Karpas-422 (cell line): ENCODE data around the gene RELN. TPM values are rescaled to one million over a fixed set of nuclear protein-coding genes. Genes with fewer than 3 reads are reported as not detected.
"Not testable (repeated sequence)": the region's sequence is repeated elsewhere in the genome, so short reads cannot be mapped to it uniquely, and the experiment has no call there.

Experiments
- DNase-seq: peaks from one replicate; pipeline ENCODE4 v3.0.0-alpha.2; 2015
- H2AFZ ChIP-seq: fragments of 200-600 bp; sonication (generic); 2 replicates; pipeline ENCODE4 v1.6.1; 2014; ENCODE audit warnings: antibody characterized with exemption, low read length, mixed read lengths
- H3K27ac ChIP-seq: fragments of 200-600 bp; sonication (generic); 2 replicates; pipeline ENCODE4 v1.5.1; 2014; ENCODE audit warnings: mild to moderate bottlenecking, low read length, moderate library complexity
- H3K27me3 ChIP-seq: fragments of 200-600 bp; sonication (generic); 2 replicates; pipeline ENCODE4 v1.6.1; 2014; ENCODE audit warnings: low read length, mixed read lengths
- H3K36me3 ChIP-seq: fragments of 200-600 bp; sonication (generic); 2 replicates; pipeline ENCODE4 v1.6.1; 2014; ENCODE audit warnings: low read length, mixed read lengths; ENCODE audit not compliant: insufficient read depth
- H3K4me1 ChIP-seq: fragments of 200-600 bp; sonication (generic); 2 replicates; pipeline ENCODE4 v1.6.1; 2014; ENCODE audit warnings: mild to moderate bottlenecking, low read length, mixed read lengths
- H3K4me2 ChIP-seq: fragments of 200-600 bp; sonication (generic); 2 replicates; pipeline ENCODE4 v1.6.1; 2014; ENCODE audit warnings: low read length, low read depth, mild to moderate bottlenecking; ENCODE audit not compliant: poor library complexity, severe bottlenecking
- H3K4me3 ChIP-seq: fragments of 200-600 bp; sonication (generic); 2 replicates; pipeline ENCODE4 v1.5.1; 2014; ENCODE audit warnings: mild to moderate bottlenecking, antibody characterized with exemption, low read length, mixed read lengths
- H3K79me2 ChIP-seq: fragments of 200-600 bp; sonication (generic); 2 replicates; pipeline ENCODE4 v1.6.1; 2014; ENCODE audit warnings: mild to moderate bottlenecking, low read length, mixed read lengths
- H3K9ac ChIP-seq: fragments of 200-600 bp; sonication (generic); 2 replicates; pipeline ENCODE4 v1.6.0; 2014; ENCODE audit warnings: low read length
- H3K9me2 ChIP-seq: fragments of 200-600 bp; sonication (generic), shearing (Covaris generic); replicated peaks from 2 replicates; pipeline ENCODE4 v1.6.0; 2014; ENCODE audit warnings: mild to moderate bottlenecking, low read length, moderate library complexity; ENCODE audit not compliant: insufficient read depth
- H3K9me3 ChIP-seq: fragments of 300-700, 200-600 bp; sonication (generic); 2 replicates; pipeline ENCODE4 v1.6.1; 2014; ENCODE audit warnings: low read length, mixed read lengths
- H4K20me1 ChIP-seq: fragments of 200-600 bp; sonication (generic); 2 replicates; pipeline ENCODE4 v1.6.1; 2014; ENCODE audit warnings: mild to moderate bottlenecking, antibody characterized with exemption, low read length, low read depth; ENCODE audit not compliant: insufficient read depth
- total RNA-seq: library from RNA; depleted of rRNA; stranded (reverse); fragments of >200 nt; shearing (Covaris generic); gene quantifications from 2 replicates; pipeline ENCODE4 v1.2.3, GENCODE V29; 2014; ENCODE audit warnings: low replicate concordance

RELN gene
- total RNA-seq, 1 experiment from 2014 or later = not detected

DNA sequence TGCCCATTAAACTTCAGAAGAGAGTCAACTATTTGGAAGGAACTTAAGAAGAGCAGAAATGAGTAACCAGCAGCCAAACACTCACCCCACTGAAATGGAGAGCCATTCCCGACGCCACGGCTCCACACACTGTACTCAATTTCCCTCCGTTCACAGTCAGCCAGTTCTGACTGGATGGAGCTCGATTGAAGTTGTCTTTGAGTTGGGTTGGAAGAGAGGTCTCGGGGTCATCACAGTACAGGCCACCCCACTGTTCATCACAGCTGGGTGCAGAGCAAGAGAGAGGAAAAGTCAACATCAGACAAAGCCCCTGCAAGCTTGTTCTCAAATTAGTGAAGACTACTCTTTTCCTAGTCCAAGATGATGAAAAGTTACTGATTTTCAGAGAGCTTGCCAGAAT, 467.5 kb downstream of the RELN start:
- DNase-seq = no peak
- no peak overlapping the region for H3K9ac ChIP-seq
- H3K4me2 ChIP-seq = no peak overlapping the region
- no peaks in the 10 kb centered on the region for H3K79me2 ChIP-seq
- H3K27me3 ChIP-seq = no peaks in the 10 kb centered on the region
- no peaks in the 10 kb centered on the region for H3K36me3 ChIP-seq
- H3K9me2 ChIP-seq = no peaks in the 10 kb centered on the region
- no peaks in the 10 kb centered on the region for H4K20me1 ChIP-seq
- no peak overlapping the region for H3K4me3 ChIP-seq
- no peak overlapping the region for H2AFZ ChIP-seq
- H3K4me1 ChIP-seq = no peaks in the 10 kb centered on the region
- no peaks in the 10 kb centered on the region for H3K9me3 ChIP-seq
- H3K27ac ChIP-seq = no peak overlapping the region

DNA sequence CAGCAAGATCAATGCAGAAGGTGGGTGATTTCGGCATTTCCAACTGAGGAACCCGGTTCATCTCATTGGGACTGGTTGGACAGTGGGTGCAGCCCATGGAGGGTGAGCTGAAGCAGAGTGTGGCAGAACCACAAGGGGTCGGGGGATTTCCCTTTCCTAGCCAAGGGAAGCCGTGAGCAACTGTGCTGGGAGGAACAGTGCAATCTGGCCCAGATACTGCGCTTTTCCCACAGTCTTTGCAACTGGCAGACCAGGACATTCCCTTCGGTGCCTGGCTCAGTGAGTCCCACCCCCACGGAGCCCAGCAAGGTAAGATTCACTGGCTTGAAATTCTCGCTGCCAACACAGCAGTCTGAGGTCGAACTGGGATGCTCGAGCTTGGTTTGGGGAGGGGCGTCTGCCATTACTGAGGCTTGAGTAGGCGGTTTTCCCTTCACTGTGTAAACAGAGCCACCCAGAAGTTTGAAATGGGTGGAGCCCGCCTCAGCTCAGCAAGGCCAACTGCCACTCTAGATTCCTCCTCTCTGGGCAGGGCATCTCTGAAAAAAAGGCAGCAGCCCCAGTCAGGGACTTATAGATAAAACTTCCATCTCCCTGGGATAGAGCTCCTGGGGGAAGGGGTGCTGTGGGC, 484.8 kb downstream of the RELN start:
- no peak for DNase-seq
- Histone ChIP-seq H2AFZ (no peak overlapping the region), H3K27ac (no peak overlapping the region)

DNA sequence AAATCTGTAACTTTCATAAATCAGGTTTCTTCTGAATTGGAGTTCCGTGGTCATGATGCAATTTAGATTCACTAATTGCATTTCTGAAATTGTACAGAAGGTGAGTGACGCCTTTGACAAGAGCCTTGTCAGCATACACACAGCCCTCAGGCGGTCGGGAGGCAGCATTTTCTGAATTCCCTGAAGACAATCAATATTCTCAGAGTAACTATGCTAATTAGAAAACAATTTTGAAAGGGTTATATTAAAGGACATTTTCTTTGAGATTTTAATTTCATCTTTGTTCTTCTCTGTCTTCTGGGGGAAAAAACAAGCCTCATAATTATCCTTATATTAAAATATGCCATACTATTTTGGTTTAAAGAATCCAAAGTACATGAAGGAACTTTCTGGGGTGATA, 488.3 kb downstream of the RELN start:
- Histone ChIP-seq H2AFZ (no peak overlapping the region), H3K4me1 (no peaks in the 10 kb centered on the region), H3K9me3 (no peaks in the 10 kb centered on the region), H3K4me2 (no peak overlapping the region), H3K27me3 (no peaks in the 10 kb centered on the region), H3K79me2 (no peaks in the 10 kb centered on the region), H3K9ac (no peak overlapping the region), H3K4me3 (no peak overlapping the region), H3K36me3 (no peaks in the 10 kb centered on the region), H3K27ac (no peak overlapping the region), H3K9me2 (no peaks in the 10 kb centered on the region), H4K20me1 (no peaks in the 10 kb centered on the region)
- DNase-seq = no peak

More for the DNA sequence above, 484.8 kb downstream of the RELN start:
- Histone ChIP-seq H3K4me2 (no peak overlapping the region), H3K9ac (no peak overlapping the region), H3K4me1 (no peaks in the 10 kb centered on the region), H3K79me2 (no peaks in the 10 kb centered on the region), H3K4me3 (no peak overlapping the region), H3K27me3 (no peaks in the 10 kb centered on the region), H3K9me3 (no peaks in the 10 kb centered on the region), H4K20me1 (no peaks in the 10 kb centered on the region), H3K36me3 (no peaks in the 10 kb centered on the region), H3K9me2 (no peaks in the 10 kb centered on the region)

- H3K27me3 ChIP-seq = no peaks in the 10 kb centered on the region
- no peak overlapping the region for H2AFZ ChIP-seq
- H3K4me2 ChIP-seq = no peak overlapping the region
- H3K9me2 ChIP-seq = no peaks in the 10 kb centered on the region
- H3K79me2 ChIP-seq = no peaks in the 10 kb centered on the region
- no peaks in the 10 kb centered on the region for H3K36me3 ChIP-seq
- no peak overlapping the region for H3K27ac ChIP-seq
- H3K4me3 ChIP-seq = no peak overlapping the region
- H3K9ac ChIP-seq = no peak overlapping the region
- H4K20me1 ChIP-seq = no peaks in the 10 kb centered on the region
- DNase-seq = no peak
- H3K9me3 ChIP-seq = no peaks in the 10 kb centered on the region
- no peaks in the 10 kb centered on the region for H3K4me1 ChIP-seq
Measured at GRCh38 chr7:103499976-103500375, 489.5 kb downstream of the RELN start.

DNA sequence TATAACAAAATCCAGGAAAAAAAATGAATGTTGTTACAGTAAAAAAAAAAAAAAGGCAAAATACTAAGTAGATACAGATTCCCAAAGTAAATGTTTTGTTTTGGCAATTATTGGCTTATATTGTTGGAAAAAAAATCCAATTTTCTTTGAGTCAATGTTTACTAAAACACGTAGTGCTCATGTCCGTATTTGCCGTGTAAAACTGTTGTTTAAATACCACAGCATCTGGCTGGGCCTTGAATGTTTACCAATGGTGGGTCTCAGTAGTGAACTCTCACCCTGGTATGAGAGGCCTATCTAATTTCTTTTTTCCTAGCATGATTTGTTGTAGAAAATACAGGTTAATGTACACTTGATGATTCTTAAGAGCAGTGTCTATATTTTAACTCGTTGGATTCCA, 502.0 kb downstream of the RELN start:
- Histone ChIP-seq H3K9ac (no peak overlapping the region), H3K4me3 (no peak overlapping the region), H3K27ac (no peak overlapping the region), H4K20me1 (no peaks in the 10 kb centered on the region), H3K9me3 (no peaks in the 10 kb centered on the region), H3K9me2 (no peaks in the 10 kb centered on the region), H3K79me2 (no peaks in the 10 kb centered on the region), H2AFZ (no peak overlapping the region), H3K36me3 (no peaks in the 10 kb centered on the region), H3K4me1 (no peaks in the 10 kb centered on the region), H3K4me2 (no peak overlapping the region), H3K27me3 (no peaks in the 10 kb centered on the region)
- no peak for DNase-seq

GRCh38 chr7:103486873-103487272, 502.6 kb downstream of the RELN start:
- DNase-seq, H3K9me2 ChIP-seq, H3K4me3 ChIP-seq, H4K20me1 ChIP-seq, H3K9ac ChIP-seq, H3K36me3 ChIP-seq, H3K27me3 ChIP-seq, H2AFZ ChIP-seq, H3K27ac ChIP-seq, H3K4me1 ChIP-seq, H3K4me2 ChIP-seq, H3K9me3 ChIP-seq, H3K79me2 ChIP-seq: not testable (repeated sequence)

DNA sequence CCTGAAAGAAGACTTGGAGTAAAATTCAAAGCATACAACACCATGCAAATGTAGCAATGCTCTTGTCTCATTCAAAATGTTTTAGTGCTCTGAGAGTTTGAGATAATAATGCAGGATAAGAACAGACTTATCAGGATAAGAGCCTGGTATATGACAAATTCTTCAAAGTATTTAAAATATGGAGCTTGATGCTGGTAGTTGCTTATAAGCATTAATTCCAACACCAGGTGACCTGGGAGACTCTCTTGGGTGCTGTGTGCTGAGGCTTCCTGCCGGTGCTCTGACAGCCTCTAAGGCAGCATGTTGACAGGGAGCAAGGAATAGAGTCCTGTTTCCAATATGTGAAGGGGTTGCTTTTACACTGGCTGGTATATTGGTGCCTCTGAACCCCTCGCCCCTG, 508.7 kb downstream of the RELN start:
- Histone ChIP-seq H3K4me1 (no peaks in the 10 kb centered on the region), H3K9ac (no peak overlapping the region), H3K36me3 (no peaks in the 10 kb centered on the region), H3K4me3 (no peak overlapping the region), H3K9me3 (no peaks in the 10 kb centered on the region), H3K27ac (no peak overlapping the region), H2AFZ (no peak overlapping the region), H4K20me1 (no peaks in the 10 kb centered on the region), H3K27me3 (no peaks in the 10 kb centered on the region), H3K4me2 (no peak overlapping the region), H3K79me2 (no peaks in the 10 kb centered on the region), H3K9me2 (no peaks in the 10 kb centered on the region)
- DNase-seq = no peak

- Histone ChIP-seq H3K4me3 (no peak overlapping the region), H3K79me2 (no peaks in the 10 kb centered on the region), H3K36me3 (no peaks in the 10 kb centered on the region), H3K9me3 (no peaks in the 10 kb centered on the region), H3K27me3 (no peaks in the 10 kb centered on the region), H3K9ac (no peak overlapping the region), H3K4me1 (no peaks in the 10 kb centered on the region), H3K27ac (no peak overlapping the region), H4K20me1 (no peaks in the 10 kb centered on the region), H2AFZ (no peak overlapping the region), H3K9me2 (no peaks in the 10 kb centered on the region), H3K4me2 (no peak overlapping the region)
- no peak for DNase-seq
Measured at GRCh38 chr7:103474956-103475355, 514.5 kb downstream of the RELN start.
